IMR-90 (cell line): ENCODE measurements around the gene FEZ2. TPM values are rescaled to one million over a fixed set of nuclear protein-coding genes. Genes with fewer than 3 reads are reported as not detected.
A peak's percentile ranks its signal among the peaks of the same experiment; 100 is the strongest.

ENCODE experiments used
- ATAC-seq: fragments of 200-7000 bp; cut with Tn5 transposase; 2 replicates; pipeline ENCODE4 v1.9.1; 2020; ENCODE audit warnings: low read depth, mild to moderate bottlenecking, moderate library complexity
- BruUV-seq: library from RNA; stranded (reverse); fragments of 400-500 nt; replicated peaks from 2 replicates; lab custom pipeline; 2021; lab: Mats Ljungman, UMichigan
- CTCF ChIA-PET: fragments of 300-600 bp; formaldehyde crosslinking; extraction: SDS; loops from one replicate; lab custom pipeline; 2021; ENCODE audit warnings: antibody characterized with exemption; lab: Yijun Ruan, JAX
- POLR2A ChIA-PET: fragments of 300-600 bp; sonication (Branson Sonifier 250); formaldehyde crosslinking; loops from one replicate; lab custom pipeline; 2022; ENCODE audit warnings: antibody characterized with exemption; ENCODE audit not compliant: unreplicated experiment; lab: Charles Lee
- DNase-seq: peaks from one replicate; pipeline ENCODE4 v3.0.0; 2013
- H2AFZ ChIP-seq: replicated peaks from 2 replicates; pipeline ENCODE3; 2013; ENCODE audit warnings: low read length, mild to moderate bottlenecking; ENCODE audit not compliant: poor library complexity
- H2AK5ac ChIP-seq: 2 replicates; pipeline ENCODE4 v1.6.1; 2013; ENCODE audit warnings: low read depth, low read length, inconsistent platforms
- H2AK9ac ChIP-seq: replicated peaks from 2 replicates; pipeline ENCODE3; 2013; ENCODE audit warnings: mild to moderate bottlenecking, low read depth, low read length, moderate library complexity; ENCODE audit not compliant: poor library complexity
- H2BK120ac ChIP-seq: 2 replicates; pipeline ENCODE4 v1.6.1; 2013; ENCODE audit warnings: low read depth, low read length, inconsistent platforms
- H2BK15ac ChIP-seq: 3 replicates; pipeline ENCODE4 v1.6.1; 2013; ENCODE audit warnings: low read depth, low read length, inconsistent platforms
- H2BK20ac ChIP-seq: 2 replicates; pipeline ENCODE4 v1.6.1; 2013; ENCODE audit warnings: low read depth, mild to moderate bottlenecking, inconsistent platforms, low read length, moderate library complexity
- H2BK5ac ChIP-seq: 2 replicates; pipeline ENCODE4 v1.6.1; 2013; ENCODE audit warnings: mild to moderate bottlenecking, low read depth, low read length, inconsistent platforms; ENCODE audit not compliant: poor library complexity, severe bottlenecking
- H3K14ac ChIP-seq: replicated peaks from 2 replicates; pipeline ENCODE4 v1.6.1; 2013; ENCODE audit warnings: low read depth, low read length, inconsistent platforms
- H3K18ac ChIP-seq: 2 replicates; pipeline ENCODE4 v1.6.1; 2013; ENCODE audit warnings: low read depth, low read length, control low read depth
- H3K23ac ChIP-seq: 2 replicates; pipeline ENCODE4 v1.6.1; 2013; ENCODE audit warnings: low read depth, low read length, inconsistent platforms
- H3K27ac ChIP-seq: 2 replicates; pipeline ENCODE4 v1.5.1; 2013; ENCODE audit warnings: mild to moderate bottlenecking, control low read depth, low read length; ENCODE audit not compliant: insufficient read depth
- H3K27me3 ChIP-seq: 2 replicates; pipeline ENCODE4 v1.6.1; 2013; ENCODE audit warnings: low read length; ENCODE audit not compliant: control insufficient read depth, insufficient read depth
- H3K36me3 ChIP-seq: 2 replicates; pipeline ENCODE4 v1.6.1; 2013; ENCODE audit warnings: low read length, mixed read lengths; ENCODE audit not compliant: control insufficient read depth, insufficient read depth
- H3K4ac ChIP-seq: 2 replicates; pipeline ENCODE4 v1.6.1; 2013; ENCODE audit warnings: low read depth, low read length, inconsistent platforms
- H3K4me1 ChIP-seq: 2 replicates; pipeline ENCODE4 v1.6.1; 2013; ENCODE audit warnings: low read length, mixed read lengths; ENCODE audit not compliant: control insufficient read depth, insufficient read depth
- H3K4me2 ChIP-seq: 2 replicates; pipeline ENCODE4 v1.6.1; 2013; ENCODE audit warnings: low read depth, mild to moderate bottlenecking, control low read depth, low read length, moderate library complexity
- H3K4me3 ChIP-seq: 2 replicates; pipeline ENCODE4 v1.5.1; 2013; ENCODE audit warnings: low read depth, mild to moderate bottlenecking, control low read depth, low read length, moderate library complexity; ENCODE audit not compliant: insufficient read depth
- H3K56ac ChIP-seq: 2 replicates; pipeline ENCODE4 v1.6.1; 2013; ENCODE audit warnings: low read length, inconsistent platforms; ENCODE audit not compliant: insufficient read depth; ENCODE audit errors: extremely low read depth
- H3K79me1 ChIP-seq, 2 experiments: 2 replicates each; pipeline ENCODE4 v1.6.1; 2013; ENCODE audit warnings: low read length in 2 of 2, inconsistent platforms in 1 of 2, low read depth in 1 of 2
- H3K9ac ChIP-seq: 2 replicates; pipeline ENCODE4 v1.6.1; 2013; ENCODE audit warnings: low read depth, low read length, control low read depth
- H3K9me1 ChIP-seq: 2 replicates; pipeline ENCODE4 v1.6.1; 2013; ENCODE audit warnings: low read length, inconsistent platforms; ENCODE audit not compliant: insufficient read depth
- H3K9me3 ChIP-seq: 2 replicates; pipeline ENCODE4 v1.6.1; 2013; ENCODE audit warnings: low read length; ENCODE audit not compliant: control insufficient read depth, insufficient read depth
- H4K20me1 ChIP-seq: 2 replicates; pipeline ENCODE4 v1.6.1; 2013; ENCODE audit warnings: low read length, inconsistent platforms; ENCODE audit not compliant: insufficient read depth
- H4K5ac ChIP-seq: 2 replicates; pipeline ENCODE4 v1.6.1; 2013; ENCODE audit warnings: mild to moderate bottlenecking, low read depth, low read length, control low read depth
- H4K8ac ChIP-seq, 2 experiments: 2 replicates each; pipeline ENCODE4 v1.6.1; 2013; ENCODE audit warnings: low read depth in 2 of 2, low read length in 2 of 2, control low read depth in 1 of 2, inconsistent platforms in 1 of 2
- H4K91ac ChIP-seq: 2 replicates; pipeline ENCODE4 v1.6.1; 2013; ENCODE audit warnings: low read depth, low read length, inconsistent platforms; ENCODE audit not compliant: insufficient read depth
- MAFK ChIP-seq: IDR thresholded peaks from 2 replicates; pipeline ENCODE4 v1.6.1; 2012; ENCODE audit warnings: low read depth, low read length, improper control_type of control experiment
- MXI1 ChIP-seq: IDR thresholded peaks from 2 replicates; pipeline ENCODE4 v1.6.1; 2012; ENCODE audit warnings: low read depth, mild to moderate bottlenecking, low read length, moderate library complexity, borderline replicate concordance
- RFX5 ChIP-seq: IDR thresholded peaks from 2 replicates; pipeline ENCODE4 v1.8.0; 2012; ENCODE audit warnings: low read depth, mild to moderate bottlenecking, low read length, moderate library complexity
- WGBS, 2 experiments: methylation state at CpG; one replicate each; pipeline versions ENCODE4 v1.1.5 to v1.1.7; 2013; ENCODE audit warnings: missing lambda C conversion rate in 2 of 2; ENCODE audit not compliant: insufficient read length in 1 of 2; ENCODE audit errors: extremely low coverage in 2 of 2; 5-methylcytosine and 5-hydroxymethylcytosine counted together
- dilution Hi-C: fragments of 300-500 bp; cut with HindIII; formaldehyde crosslinking; loops from one replicate; pipeline ENCODE4 v1.14.3; 2018; ENCODE audit warnings: low sequenced_read_pairs; ENCODE audit not compliant: unreplicated experiment
- in situ Hi-C: fragments of 300-500 bp; cut with MboI; formaldehyde crosslinking; loops from 3 replicates; pipeline ENCODE4 v1.14.3; 2019; ENCODE audit warnings: low sequenced_read_pairs, inconsistent platforms, mixed read lengths
- intact Hi-C: fragments of 100-400 bp; cut with micrococcal nuclease; formaldehyde crosslinking; loops from 2 replicates; pipeline ENCODE4 v1.10.0; 2022
- polyA plus RNA-seq, 3 experiments: library from polyadenylated mRNA; depleted of rRNA; stranded (reverse); fragments of >200 nt; gene quantifications; 2 replicates each; pipeline ENCODE4 v1.2.3, GENCODE V29; 2012; ENCODE audit warnings: low replicate concordance in 1 of 3
- total RNA-seq: library from RNA; depleted of rRNA; stranded (reverse); fragments of >200 nt; gene quantifications from 2 replicates; pipeline ENCODE4 v1.2.3, GENCODE V29; 2012

FEZ2 gene
- total and polyA plus RNA-seq, 2 of the 4 experiments (the other 2 are of a cell fraction): 19.4 to 31.6 TPM

DNA sequence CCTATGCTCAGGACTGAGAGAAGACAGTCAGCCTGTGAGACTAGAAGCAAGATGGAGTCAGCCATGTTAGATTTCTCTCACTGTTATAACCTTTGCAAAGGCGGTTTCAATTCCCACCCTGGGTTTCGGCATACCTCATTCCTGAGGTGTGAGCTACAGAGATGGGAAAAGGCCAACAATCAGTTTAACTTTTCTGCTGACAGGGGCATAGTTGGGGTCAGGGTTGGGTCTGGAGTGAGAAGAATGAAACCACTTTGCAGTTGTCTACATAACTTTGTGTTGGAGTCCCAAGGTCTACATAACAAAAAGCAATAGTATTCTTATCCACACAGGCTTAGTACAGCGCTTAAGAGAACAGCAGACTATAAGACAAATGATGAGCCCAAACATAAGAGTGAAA, 28.1 kb upstream of the FEZ2 start:
- Histone ChIP-seq H3K18ac (no peak overlapping the region), H3K36me3 (no peaks in the 10 kb centered on the region), H4K8ac (no peak overlapping the region), H3K9ac (no peak overlapping the region), H3K27ac (no peak overlapping the region), H3K79me1 (no peaks in the 10 kb centered on the region), H3K9me3 (peaks cover 9% of the 10 kb centered on the region), H2AFZ (no peak overlapping the region), H2BK5ac (no peak overlapping the region), H3K4ac (no peak overlapping the region), H3K23ac (no peak overlapping the region), H2BK120ac (no peak overlapping the region), H2AK5ac (no peak overlapping the region), H3K4me1 (no peaks in the 10 kb centered on the region), H4K91ac (no peak overlapping the region), H4K5ac (no peak overlapping the region), H3K9me1 (no peaks in the 10 kb centered on the region), H3K14ac (no peak overlapping the region), H3K27me3 (no peaks in the 10 kb centered on the region), H3K4me3 (no peak overlapping the region), H2BK20ac (no peak overlapping the region), H3K56ac (no peak overlapping the region), H3K4me2 (no peak overlapping the region), H2BK15ac (no peak overlapping the region), H2AK9ac (no peak overlapping the region), H4K20me1 (no peaks in the 10 kb centered on the region)
- no peak for DNase-seq
- BruUV-seq: no TSS peak
- dilution Hi-C loops (no loop called here), intact Hi-C loops (no loop called here), in situ Hi-C loops (no loop called here)
- no peak for ATAC-seq
- no CpG with 5 or more reads among the region's 3 CpGs for WGBS, 2 experiments
- TF ChIP-seq RFX5: no peak
- TF ChIP-seq MAFK: peak; percentile 8; the same call in 1 of the 2 replicates
- TF ChIP-seq MXI1: no peak
- ChIA-PET POLR2A (no interaction called here), CTCF (no interaction called here)
